ENCODE measurements around the gene C17orf75.

DNA sequence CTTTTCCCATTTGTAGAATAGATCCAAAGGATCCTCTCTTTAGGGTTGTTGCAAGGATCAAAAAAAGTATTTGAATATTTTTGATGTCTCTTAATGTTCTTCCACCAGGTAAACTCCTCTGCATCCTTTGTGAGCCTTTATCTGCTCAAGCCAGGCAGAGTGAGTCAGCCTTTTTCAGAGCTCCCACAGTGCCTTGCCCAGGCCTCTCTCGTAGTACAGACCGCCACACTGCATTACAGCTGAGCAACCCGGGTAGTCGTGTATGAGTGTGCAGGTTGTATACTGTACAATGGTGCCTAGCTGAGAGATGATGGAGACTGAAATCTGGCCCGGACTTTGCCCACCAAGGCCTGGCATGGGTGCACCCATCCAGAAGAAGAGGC is 55.5 kb downstream of the C17orf75 start:
- TF ChIP-seq, protein P1, sequence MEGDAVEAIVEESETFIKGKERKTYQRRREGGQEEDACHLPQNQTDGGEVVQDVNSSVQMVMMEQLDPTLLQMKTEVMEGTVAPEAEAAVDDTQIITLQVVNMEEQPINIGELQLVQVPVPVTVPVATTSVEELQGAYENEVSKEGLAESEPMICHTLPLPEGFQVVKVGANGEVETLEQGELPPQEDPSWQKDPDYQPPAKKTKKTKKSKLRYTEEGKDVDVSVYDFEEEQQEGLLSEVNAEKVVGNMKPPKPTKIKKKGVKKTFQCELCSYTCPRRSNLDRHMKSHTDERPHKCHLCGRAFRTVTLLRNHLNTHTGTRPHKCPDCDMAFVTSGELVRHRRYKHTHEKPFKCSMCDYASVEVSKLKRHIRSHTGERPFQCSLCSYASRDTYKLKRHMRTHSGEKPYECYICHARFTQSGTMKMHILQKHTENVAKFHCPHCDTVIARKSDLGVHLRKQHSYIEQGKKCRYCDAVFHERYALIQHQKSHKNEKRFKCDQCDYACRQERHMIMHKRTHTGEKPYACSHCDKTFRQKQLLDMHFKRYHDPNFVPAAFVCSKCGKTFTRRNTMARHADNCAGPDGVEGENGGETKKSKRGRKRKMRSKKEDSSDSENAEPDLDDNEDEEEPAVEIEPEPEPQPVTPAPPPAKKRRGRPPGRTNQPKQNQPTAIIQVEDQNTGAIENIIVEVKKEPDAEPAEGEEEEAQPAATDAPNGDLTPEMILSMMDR (IDR thresholded peaks at IDR 0.05), result no peak
- TF ChIP-seq EZH2phosphoT487 (IDR thresholded peaks at IDR 0.05), result no peak

All from neural progenitor cell (in vitro differentiated cells).